RWPE1 (cell line): Measurements from ENCODE around the gene RPL35.
A peak's percentile ranks its signal among the peaks of the same experiment; 100 is the strongest.

Experiments used
- CTCF ChIA-PET: fragments of 350-600 bp; sonication (Branson Sonifier 250); formaldehyde crosslinking; extraction: SDS; loops from one replicate; lab custom pipeline; 2021; lab: Yijun Ruan, JAX
- POLR2A ChIA-PET: fragments of 400-600 bp; formaldehyde crosslinking; extraction: SDS; loops from one replicate; lab custom pipeline; 2020; ENCODE audit warnings: antibody characterized with exemption; ENCODE audit not compliant: low non-redundant PET; lab: Yijun Ruan, JAX
- DNase-seq: peaks from one replicate; pipeline ENCODE4 v3.0.0; 2012; ENCODE audit warnings: low spot score
- H3K27ac ChIP-seq: fragments of 450-650 bp; 2 replicates; pipeline ENCODE4 v1.5.1; 2017
- TF ChIP-seq, protein P1 (sequence below): fragments of 450-650 bp; conservative IDR thresholded peaks from 2 replicates; pipeline ENCODE4 v1.5.1; 2017; ENCODE audit warnings: low read depth, mild to moderate bottlenecking

RPL35 gene

DNA sequence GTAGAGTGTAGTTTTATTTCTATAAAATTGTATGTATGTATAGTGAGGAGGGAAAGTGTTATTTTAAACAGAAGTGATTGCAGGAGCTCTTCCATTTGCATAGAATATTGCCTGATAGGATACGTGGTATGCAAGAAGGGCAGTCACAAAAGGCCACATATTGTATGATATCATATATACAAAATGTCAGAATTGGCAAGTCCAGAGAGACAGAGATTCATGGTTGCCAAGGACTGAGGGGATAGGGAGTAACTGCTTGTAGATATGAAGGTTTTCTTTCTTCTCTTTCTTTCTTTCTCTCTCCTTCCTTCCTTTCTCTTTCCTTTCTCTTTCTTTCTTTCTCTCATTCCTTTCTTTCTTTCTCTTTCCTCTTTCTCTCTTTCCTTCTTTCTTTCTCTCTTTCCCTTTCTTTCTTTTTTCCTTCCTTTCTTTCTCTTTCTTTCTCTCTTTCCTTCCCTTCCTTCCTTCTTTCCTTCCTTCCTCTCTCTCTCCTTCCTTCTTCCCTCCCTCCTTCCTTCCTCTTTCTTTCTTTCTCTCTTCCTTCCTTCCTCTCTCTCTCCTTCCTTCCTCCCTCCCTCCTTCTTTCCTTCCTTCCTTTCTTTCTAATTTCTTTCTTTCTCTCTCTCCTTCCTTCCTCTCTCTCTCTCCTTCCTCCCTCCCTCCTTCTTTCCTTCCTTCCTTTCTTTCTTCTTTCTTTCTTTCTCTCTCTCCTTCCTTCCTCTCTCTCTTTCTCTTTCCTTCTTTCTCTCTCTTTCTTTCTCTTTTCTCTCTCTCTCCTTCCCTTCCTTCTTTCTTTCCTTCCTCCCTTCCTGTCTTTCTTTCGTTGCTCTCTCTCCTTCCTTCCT lies 33.0 kb downstream of the RPL35 start:
- ChIA-PET POLR2A (interaction anchor here (0.5 kb wide), 1 partner anchor 19 kb away, joined by 3 read pairs; no protein-coding TSS in a partner anchor), CTCF (interaction anchor here (0.6 to 1.1 kb wide), 3 partner anchors 23 to 1671 kb away, joined by 3 to 5 read pairs (median 3); partner anchors contain the start of gene WDR38)
- no peak overlapping the region for H3K27ac ChIP-seq
- TF ChIP-seq, protein P1, sequence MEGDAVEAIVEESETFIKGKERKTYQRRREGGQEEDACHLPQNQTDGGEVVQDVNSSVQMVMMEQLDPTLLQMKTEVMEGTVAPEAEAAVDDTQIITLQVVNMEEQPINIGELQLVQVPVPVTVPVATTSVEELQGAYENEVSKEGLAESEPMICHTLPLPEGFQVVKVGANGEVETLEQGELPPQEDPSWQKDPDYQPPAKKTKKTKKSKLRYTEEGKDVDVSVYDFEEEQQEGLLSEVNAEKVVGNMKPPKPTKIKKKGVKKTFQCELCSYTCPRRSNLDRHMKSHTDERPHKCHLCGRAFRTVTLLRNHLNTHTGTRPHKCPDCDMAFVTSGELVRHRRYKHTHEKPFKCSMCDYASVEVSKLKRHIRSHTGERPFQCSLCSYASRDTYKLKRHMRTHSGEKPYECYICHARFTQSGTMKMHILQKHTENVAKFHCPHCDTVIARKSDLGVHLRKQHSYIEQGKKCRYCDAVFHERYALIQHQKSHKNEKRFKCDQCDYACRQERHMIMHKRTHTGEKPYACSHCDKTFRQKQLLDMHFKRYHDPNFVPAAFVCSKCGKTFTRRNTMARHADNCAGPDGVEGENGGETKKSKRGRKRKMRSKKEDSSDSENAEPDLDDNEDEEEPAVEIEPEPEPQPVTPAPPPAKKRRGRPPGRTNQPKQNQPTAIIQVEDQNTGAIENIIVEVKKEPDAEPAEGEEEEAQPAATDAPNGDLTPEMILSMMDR = no peak
- no peak for DNase-seq

GRCh38 chr9:124820698-124821623 lies 40.8 kb downstream of the RPL35 start:
- ChIA-PET CTCF (interaction anchor here (0.6 kb wide), 1 partner anchor 19 kb away, joined by 3 read pairs; no protein-coding TSS in a partner anchor), POLR2A (no interaction called here)
- H3K27ac ChIP-seq = peak overlapping the region; percentile 99
- no peak for DNase-seq
- TF ChIP-seq, protein P1 = no peak

DNA sequence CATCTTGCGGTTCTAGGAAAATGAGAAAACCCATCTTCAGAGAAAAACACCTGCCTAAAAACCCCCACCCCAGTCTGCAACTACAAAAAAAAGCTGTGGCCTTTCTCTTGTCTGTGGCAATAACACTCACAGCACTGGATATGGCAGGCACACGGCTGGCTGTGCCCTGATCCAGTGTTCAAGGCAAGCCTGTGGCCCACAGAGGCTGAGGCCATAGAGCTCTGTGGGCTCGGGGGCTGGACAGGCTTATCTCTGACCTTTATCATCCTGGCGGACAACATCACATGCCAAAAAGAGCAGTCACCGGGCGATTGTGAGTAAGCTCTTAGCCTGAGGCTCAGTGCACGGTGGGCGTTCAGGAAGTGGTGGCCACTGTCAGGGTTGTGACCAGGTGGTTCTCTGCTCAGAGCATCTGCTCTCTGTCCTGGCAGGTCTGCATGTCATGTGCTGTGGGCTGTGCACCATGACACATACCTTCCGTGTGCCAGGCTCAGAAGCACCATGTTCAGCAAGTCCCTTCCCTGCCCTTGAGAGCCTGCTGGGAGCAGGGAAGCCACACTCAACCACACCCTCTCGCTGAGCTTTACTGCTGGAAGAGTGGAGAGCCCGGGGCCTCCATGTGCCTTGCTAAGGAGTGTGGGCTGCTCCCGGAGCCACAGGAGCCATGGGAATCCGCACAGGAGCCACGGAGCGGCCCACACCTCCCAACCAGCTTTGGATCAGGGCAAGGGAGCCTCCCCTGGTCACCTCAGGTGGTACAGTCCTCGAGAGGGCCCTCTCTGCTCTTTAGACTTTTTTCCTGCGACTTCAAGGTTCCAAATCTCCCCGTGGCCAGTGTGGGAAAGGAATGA lies 43.1 kb downstream of the RPL35 start:
- ChIA-PET POLR2A (interaction anchor here (0.6 to 2.1 kb wide), 7 partner anchors 12 to 51 kb away, joined by 3 to 18 read pairs (median 3); no protein-coding TSS in a partner anchor), CTCF (interaction anchor here (0.6 to 2.6 kb wide), 10 partner anchors 11 to 400 kb away, joined by 3 to 38 read pairs (median 4); partner anchors contain the start of genes NR6A1, OLFML2A and WDR38)
- TF ChIP-seq, protein P1 = no peak; the same call in 1 of the 2 replicates
- peak overlapping the region; percentile 99 for H3K27ac ChIP-seq
- peak; percentile 82 for DNase-seq

DNA sequence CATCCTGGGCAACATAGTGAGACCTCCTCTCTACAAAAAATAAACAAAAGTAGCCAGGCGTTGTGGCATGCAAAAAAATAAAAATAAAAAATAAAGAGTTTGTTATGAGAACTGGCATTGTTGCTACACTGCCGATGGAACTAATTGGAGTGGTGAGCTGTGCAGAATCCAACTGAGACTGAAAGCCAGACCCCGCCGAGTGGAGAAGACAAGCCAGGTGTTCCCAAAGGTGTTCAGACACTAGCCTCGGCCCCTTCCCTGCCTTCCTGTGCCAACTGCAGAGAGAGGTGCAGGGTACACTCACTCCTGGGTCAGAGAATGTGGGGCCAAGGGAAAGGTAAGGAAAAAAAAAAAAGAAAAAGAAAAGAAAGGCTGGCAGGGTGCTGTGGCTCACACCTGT lies 46.2 kb downstream of the RPL35 start:
- CTCF ChIA-PET = interaction anchor here (0.6 to 3.6 kb wide), 2 partner anchors 26 to 37 kb away, joined by 3 to 30 read pairs; partner anchors contain the start of gene WDR38
- POLR2A ChIA-PET = no interaction called here
- TF ChIP-seq, protein P1 = no peak
- H3K27ac ChIP-seq = peak overlapping the region; percentile 99
- DNase-seq = no peak

- CTCF ChIA-PET = interaction anchor here (0.8 to 3.6 kb wide), 4 partner anchors 17 to 42 kb away, joined by 3 to 30 read pairs (median 10); partner anchors contain the start of genes NR6A1 and WDR38
- POLR2A ChIA-PET = interaction anchor here (0.6 kb wide), 1 partner anchor 23 kb away, joined by 3 read pairs; no protein-coding TSS in a partner anchor
- peak; percentile 66 for DNase-seq
- TF ChIP-seq, protein P1 = no peak
- H3K27ac ChIP-seq = peak overlapping the region; percentile 94
Measured at GRCh38 chr9:124814164-124814535, 47.6 kb downstream of the RPL35 start.
